ENCODE results near the gene LARGE1. TPM values are rescaled to one million over a fixed set of nuclear protein-coding genes. Genes with fewer than 3 reads are reported as not detected.

Gene LARGE1
- total RNA-seq, 1 donor from 2014 or later, result 2.4 TPM

DNA sequence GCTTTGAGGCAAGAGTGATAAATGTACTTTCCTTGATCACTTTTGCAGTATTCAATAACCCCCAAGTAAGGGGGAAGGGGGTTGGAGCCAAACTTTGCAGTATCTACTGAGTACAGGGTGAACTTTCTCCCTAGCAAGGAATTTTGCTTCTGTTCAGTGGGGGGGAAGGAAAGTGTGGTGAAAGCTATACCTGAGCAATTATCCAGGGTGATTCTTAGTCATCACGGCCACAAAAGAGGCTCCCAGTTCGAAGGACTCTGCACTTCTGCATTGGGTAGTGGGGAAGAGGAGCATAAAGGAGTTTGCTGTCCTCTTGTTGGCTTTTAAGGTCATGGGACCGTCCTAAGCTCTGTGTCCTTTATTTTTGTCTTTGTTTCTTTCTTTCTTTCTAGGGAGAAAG lies 515.6 kb downstream of the LARGE1 start:
- FAIRE-seq (no peak), DNase-seq (ENCODE audit: low read depth) (no peak)
- Histone ChIP-seq H3K4me3 (ENCODE audit: low read depth, low read length) (no peak overlapping the region), H3K27me3 (ENCODE audit: control insufficient read depth, insufficient read depth, low read length) (no peaks in the 10 kb centered on the region), H3K36me3 (ENCODE audit: control insufficient read depth, insufficient read depth, low read length) (no peaks in the 10 kb centered on the region)
- TF ChIP-seq, protein P1, sequence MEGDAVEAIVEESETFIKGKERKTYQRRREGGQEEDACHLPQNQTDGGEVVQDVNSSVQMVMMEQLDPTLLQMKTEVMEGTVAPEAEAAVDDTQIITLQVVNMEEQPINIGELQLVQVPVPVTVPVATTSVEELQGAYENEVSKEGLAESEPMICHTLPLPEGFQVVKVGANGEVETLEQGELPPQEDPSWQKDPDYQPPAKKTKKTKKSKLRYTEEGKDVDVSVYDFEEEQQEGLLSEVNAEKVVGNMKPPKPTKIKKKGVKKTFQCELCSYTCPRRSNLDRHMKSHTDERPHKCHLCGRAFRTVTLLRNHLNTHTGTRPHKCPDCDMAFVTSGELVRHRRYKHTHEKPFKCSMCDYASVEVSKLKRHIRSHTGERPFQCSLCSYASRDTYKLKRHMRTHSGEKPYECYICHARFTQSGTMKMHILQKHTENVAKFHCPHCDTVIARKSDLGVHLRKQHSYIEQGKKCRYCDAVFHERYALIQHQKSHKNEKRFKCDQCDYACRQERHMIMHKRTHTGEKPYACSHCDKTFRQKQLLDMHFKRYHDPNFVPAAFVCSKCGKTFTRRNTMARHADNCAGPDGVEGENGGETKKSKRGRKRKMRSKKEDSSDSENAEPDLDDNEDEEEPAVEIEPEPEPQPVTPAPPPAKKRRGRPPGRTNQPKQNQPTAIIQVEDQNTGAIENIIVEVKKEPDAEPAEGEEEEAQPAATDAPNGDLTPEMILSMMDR (IDR thresholded peaks at IDR 0.05; ENCODE audit: insufficient read depth, low read length, severe bottlenecking), result no peak

DNA sequence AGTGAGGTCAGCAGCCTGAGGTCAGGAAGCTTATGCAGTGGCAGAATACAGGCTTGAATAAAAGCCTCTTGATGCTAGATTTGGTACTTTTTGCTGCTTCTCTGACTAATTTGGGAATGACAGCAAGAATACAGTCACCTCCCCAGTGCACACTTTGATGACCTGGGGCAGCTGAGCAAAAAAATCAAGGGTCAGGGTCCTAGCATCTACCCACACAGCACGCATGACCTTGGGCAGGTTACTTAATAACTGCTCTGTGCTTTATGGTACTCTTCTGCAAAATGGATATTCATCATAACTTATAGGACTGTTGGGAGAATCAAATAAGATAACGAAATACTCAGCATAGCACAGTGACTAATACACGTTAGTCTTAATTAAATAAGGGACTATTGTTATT lies 518.0 kb downstream of the LARGE1 start:
- FAIRE-seq (no peak), DNase-seq (ENCODE audit: low read depth) (no peak)

DNA sequence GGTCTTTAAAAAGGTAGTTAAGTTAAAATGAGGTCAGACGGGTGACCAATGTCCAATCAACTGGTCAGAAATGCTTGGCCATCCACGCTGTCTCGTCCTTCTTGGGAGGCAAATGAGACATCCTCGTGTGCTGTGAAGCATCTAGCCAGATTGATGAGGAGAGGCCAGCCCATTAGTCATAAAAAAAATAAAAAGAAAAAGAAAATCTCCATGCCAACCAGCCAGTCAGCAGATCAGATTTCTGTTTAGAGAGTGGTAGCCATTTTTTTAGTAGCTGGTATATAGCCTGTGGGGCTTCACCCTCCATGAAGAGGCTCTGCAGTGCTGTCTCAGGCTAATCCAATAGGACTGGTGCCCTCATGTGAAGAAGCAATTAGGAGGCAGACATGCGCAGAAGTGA lies 519.0 kb downstream of the LARGE1 start:
- FAIRE-seq (no peak), DNase-seq (ENCODE audit: low read depth) (no peak)
- no peaks in the 10 kb centered on the region for H3K36me3 ChIP-seq (ENCODE audit: control insufficient read depth, insufficient read depth, low read length)
- H3K27me3 ChIP-seq (ENCODE audit: control insufficient read depth, insufficient read depth, low read length), result no peaks in the 10 kb centered on the region
- no peak overlapping the region for H3K4me3 ChIP-seq (ENCODE audit: low read depth, low read length)
- TF ChIP-seq, protein P1 (IDR thresholded peaks at IDR 0.05; ENCODE audit: insufficient read depth, low read length, severe bottlenecking), result no peak

More for the DNA sequence above, 518.0 kb downstream of the LARGE1 start:
- Histone ChIP-seq H3K4me3 (ENCODE audit: low read depth, low read length) (no peak overlapping the region), H3K27me3 (ENCODE audit: control insufficient read depth, insufficient read depth, low read length) (no peaks in the 10 kb centered on the region), H3K36me3 (ENCODE audit: control insufficient read depth, insufficient read depth, low read length) (no peaks in the 10 kb centered on the region)
- TF ChIP-seq, protein P1 (IDR thresholded peaks at IDR 0.05; ENCODE audit: insufficient read depth, low read length, severe bottlenecking), result no peak

DNA sequence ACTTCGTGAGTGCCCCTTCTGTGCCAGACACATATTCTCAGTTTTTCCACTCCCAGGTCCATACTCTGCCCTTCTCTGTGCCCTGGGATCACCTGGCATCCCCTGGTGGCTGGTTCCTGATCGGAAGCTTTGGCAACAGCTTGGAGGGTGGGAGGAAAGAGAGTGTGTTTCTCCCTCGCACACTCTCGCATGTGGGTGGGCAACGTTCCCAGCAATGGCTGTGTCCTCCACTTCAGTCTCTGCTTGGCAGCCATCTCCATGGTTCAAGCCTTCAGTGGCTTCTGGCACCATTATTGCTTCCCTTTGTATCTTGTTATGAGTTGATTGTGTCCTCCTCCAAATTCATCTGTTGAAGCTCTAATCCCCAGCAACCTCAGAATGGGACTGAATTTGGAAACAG lies 519.4 kb downstream of the LARGE1 start:
- Histone ChIP-seq H3K36me3 (ENCODE audit: control insufficient read depth, insufficient read depth, low read length) (no peaks in the 10 kb centered on the region), H3K27me3 (ENCODE audit: control insufficient read depth, insufficient read depth, low read length) (no peaks in the 10 kb centered on the region), H3K4me3 (ENCODE audit: low read depth, low read length) (no peak overlapping the region)
- FAIRE-seq (no peak), DNase-seq (ENCODE audit: low read depth) (no peak)
- TF ChIP-seq, protein P1 (IDR thresholded peaks at IDR 0.05; ENCODE audit: insufficient read depth, low read length, severe bottlenecking), result no peak

DNA sequence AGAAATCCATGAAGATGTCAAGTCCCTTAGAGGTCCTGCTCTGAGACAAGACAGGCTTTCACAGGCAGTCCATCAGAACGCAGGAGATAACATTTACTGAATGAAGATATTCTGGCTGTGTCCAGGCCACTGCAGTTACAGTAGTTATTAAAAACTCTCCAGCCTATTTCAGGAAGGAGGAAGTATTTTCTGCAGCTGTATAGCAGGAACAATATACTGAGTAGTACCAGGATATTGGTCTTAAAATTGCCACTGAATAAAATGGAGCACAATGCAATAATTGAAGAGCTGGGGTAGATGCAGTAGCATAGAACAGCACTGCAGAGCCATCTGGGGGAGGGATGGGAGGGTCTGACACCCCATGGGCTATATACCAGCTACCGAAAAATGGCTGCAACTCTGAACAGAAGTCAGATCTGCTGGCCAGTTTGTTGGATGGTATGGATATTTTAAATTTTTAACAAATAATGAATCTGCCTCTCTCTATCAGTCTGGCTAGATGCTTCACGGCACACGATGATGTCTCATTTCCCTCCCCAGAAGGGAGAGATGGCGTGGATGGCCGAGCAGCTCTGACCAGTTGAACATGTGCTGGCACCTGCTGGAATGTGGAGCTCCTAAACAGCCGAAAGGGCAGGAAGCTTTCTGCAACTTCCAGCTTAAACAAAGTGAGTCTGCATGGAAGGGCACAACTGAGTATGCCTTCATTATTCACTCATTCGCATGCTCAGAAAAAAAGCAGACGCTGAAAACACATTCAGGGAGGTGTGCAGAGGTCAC lies 520.0 kb downstream of the LARGE1 start:
- no peak for FAIRE-seq
- no peak for DNase-seq (ENCODE audit: low read depth)
- TF ChIP-seq, protein P1 (IDR thresholded peaks at IDR 0.05; ENCODE audit: insufficient read depth, low read length, severe bottlenecking), result no peak

More for the DNA sequence above, 520.0 kb downstream of the LARGE1 start:
- H3K27me3 ChIP-seq (ENCODE audit: control insufficient read depth, insufficient read depth, low read length), result no peaks in the 10 kb centered on the region
- no peak overlapping the region for H3K4me3 ChIP-seq (ENCODE audit: low read depth, low read length)
- no peaks in the 10 kb centered on the region for H3K36me3 ChIP-seq (ENCODE audit: control insufficient read depth, insufficient read depth, low read length)
